ENCODE results near the gene CCDC192. TPM values are rescaled to one million over a fixed set of nuclear protein-coding genes. Genes with fewer than 3 reads are reported as not detected.
A peak's percentile ranks its signal among the peaks of the same experiment; 100 is the strongest.

The CCDC192 gene
- polyA plus RNA-seq, 2 of the 4 experiments (the other 2 are of a cell fraction): not detected

GRCh38 chr5:127933348-127933747, 230.2 kb downstream of the CCDC192 start:
- ChIA-PET POLR2A (no interaction called here), CTCF (interaction anchor here (0.9 kb wide), 1 partner anchor 23 kb away, joined by 3 read pairs; no protein-coding TSS in a partner anchor)
- WGBS (ENCODE audit: missing lambda C conversion rate): 74% methylated on average over 5 of the region's 5 CpGs
- Histone ChIP-seq H3K4me1 (peaks cover 48% of the 10 kb centered on the region), H3K4me3 (no peak overlapping the region), H3K9me3 (no peaks in the 10 kb centered on the region; the same call in 2 of the 3 replicates), H3K27ac (peak overlapping the region; percentile 76 to 87), H3K4me2 (no peak overlapping the region; the same call in 2 of the 3 replicates)
- ATAC-seq: no peak
- TF ChIP-seq RARB (CRISPR knock-in tag; IDR thresholded peaks at IDR 0.05): no peak
- TF ChIP-seq POLR2AphosphoS2 (conservative IDR thresholded peaks at IDR 0.05; ENCODE audit: low read length): no peak
- DNase-seq (ENCODE audit: low read depth in 1 of 2, low spot score in 1 of 2): no peak
- FAIRE-seq: no peak

DNA sequence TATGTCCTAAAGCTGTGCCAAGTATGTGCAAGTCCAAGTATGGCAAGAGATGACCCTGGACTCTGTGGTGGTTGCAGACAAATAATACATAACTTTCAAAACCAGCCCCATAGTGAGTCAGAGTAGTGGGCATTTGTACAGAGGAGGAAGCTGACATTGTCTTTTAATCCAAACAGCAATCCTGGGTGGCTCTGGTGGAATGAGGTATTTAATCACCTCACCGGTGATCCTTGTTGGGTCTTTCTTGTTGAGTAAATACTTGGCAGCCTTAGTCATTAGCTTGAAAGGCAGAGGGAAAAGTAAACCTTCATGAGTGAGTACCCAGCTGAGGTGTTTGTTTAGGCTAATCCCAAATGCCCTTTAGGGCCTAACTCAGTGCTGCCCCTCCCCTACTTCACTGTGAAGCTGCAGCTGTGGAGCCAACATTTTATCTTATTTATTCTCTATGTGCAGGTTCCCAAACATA, 231.6 kb downstream of the CCDC192 start:
- peak; percentile 96 for FAIRE-seq
- ATAC-seq: peak; percentile 96
- peak; percentile 88 to 99 for DNase-seq (ENCODE audit: low read depth in 1 of 2, low spot score in 1 of 2)
- Histone ChIP-seq H3K27ac (peak overlapping the region; percentile 76 to 88), H3K9me3 (no peaks in the 10 kb centered on the region; the same call in 2 of the 3 replicates), H3K4me1 (peaks cover 46% of the 10 kb centered on the region), H3K4me2 (peak overlapping the region; percentile 75), H3K4me3 (no peak overlapping the region)
- TF ChIP-seq, protein P1, sequence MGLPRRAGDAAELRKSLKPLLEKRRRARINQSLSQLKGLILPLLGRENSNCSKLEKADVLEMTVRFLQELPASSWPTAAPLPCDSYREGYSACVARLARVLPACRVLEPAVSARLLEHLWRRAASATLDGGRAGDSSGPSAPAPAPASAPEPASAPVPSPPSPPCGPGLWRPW (IDR thresholded peaks at IDR 0.05): peak; percentile 84
- TF ChIP-seq ZFP36 (IDR thresholded peaks at IDR 0.05; ENCODE audit: borderline replicate concordance, partially characterized antibody) (peak; percentile 69), FOSL2 (IDR thresholded peaks at IDR 0.05) (peak; percentile 98), FOSL2 (CRISPR knock-in tag; IDR thresholded peaks at IDR 0.05) (peak; percentile 98), SMC3 (IDR thresholded peaks at IDR 0.05) (peak; percentile 70), PBX3 (IDR thresholded peaks at IDR 0.05) (peak; percentile 81; the same call in 1 of the 2 replicates), CBX8 (IDR thresholded peaks at IDR 0.05) (no peak), NR3C1 (IDR thresholded peaks at IDR 0.05) (no peak), EP300 (IDR thresholded peaks at IDR 0.05) (peak; percentile 97 to 98), EHMT2 (IDR thresholded peaks at IDR 0.05; ENCODE audit: low read depth) (no peak), RAD21 (conservative IDR thresholded peaks at IDR 0.05 in 1 of 2, IDR thresholded peaks at IDR 0.05 in 1 of 2) (peak; percentile 45 to 82), JUNB (IDR thresholded peaks at IDR 0.05) (peak; percentile 99), BCL3 (IDR thresholded peaks at IDR 0.05) (peak; percentile 99), GATA3 (IDR thresholded peaks at IDR 0.05; ENCODE audit: borderline replicate concordance) (peak; percentile 99), MAFK (IDR thresholded peaks at IDR 0.05; ENCODE audit: partially characterized antibody) (peak; percentile 35), CEBPB (IDR thresholded peaks at IDR 0.05) (peak; percentile 86 to 92), POLR2AphosphoS2 (conservative IDR thresholded peaks at IDR 0.05; ENCODE audit: low read length) (no peak), FOXS1 (CRISPR knock-in tag; IDR thresholded peaks at IDR 0.05) (peak; percentile 27; the same call in 1 of the 2 replicates), JUN (IDR thresholded peaks at IDR 0.05) (peak; percentile 99 to 100), CHD2 (IDR thresholded peaks at IDR 0.05; ENCODE audit: low read length, partially characterized antibody) (no peak), CTCF (IDR thresholded peaks at IDR 0.05) (peak; percentile 39; the same call in 2 of the 3 replicates)
- TF ChIP-seq, protein P2, sequence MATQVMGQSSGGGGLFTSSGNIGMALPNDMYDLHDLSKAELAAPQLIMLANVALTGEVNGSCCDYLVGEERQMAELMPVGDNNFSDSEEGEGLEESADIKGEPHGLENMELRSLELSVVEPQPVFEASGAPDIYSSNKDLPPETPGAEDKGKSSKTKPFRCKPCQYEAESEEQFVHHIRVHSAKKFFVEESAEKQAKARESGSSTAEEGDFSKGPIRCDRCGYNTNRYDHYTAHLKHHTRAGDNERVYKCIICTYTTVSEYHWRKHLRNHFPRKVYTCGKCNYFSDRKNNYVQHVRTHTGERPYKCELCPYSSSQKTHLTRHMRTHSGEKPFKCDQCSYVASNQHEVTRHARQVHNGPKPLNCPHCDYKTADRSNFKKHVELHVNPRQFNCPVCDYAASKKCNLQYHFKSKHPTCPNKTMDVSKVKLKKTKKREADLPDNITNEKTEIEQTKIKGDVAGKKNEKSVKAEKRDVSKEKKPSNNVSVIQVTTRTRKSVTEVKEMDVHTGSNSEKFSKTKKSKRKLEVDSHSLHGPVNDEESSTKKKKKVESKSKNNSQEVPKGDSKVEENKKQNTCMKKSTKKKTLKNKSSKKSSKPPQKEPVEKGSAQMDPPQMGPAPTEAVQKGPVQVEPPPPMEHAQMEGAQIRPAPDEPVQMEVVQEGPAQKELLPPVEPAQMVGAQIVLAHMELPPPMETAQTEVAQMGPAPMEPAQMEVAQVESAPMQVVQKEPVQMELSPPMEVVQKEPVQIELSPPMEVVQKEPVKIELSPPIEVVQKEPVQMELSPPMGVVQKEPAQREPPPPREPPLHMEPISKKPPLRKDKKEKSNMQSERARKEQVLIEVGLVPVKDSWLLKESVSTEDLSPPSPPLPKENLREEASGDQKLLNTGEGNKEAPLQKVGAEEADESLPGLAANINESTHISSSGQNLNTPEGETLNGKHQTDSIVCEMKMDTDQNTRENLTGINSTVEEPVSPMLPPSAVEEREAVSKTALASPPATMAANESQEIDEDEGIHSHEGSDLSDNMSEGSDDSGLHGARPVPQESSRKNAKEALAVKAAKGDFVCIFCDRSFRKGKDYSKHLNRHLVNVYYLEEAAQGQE (IDR thresholded peaks at IDR 0.05): no peak
- TF ChIP-seq, protein P3, sequence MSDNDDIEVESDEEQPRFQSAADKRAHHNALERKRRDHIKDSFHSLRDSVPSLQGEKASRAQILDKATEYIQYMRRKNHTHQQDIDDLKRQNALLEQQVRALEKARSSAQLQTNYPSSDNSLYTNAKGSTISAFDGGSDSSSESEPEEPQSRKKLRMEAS (IDR thresholded peaks at IDR 0.05): peak; percentile 86
- CTCF ChIA-PET: interaction anchor here (1.0 to 3.1 kb wide), 8 partner anchors 9 to 177 kb away, joined by 3 to 12 read pairs (median 4); no protein-coding TSS in a partner anchor
- 5% methylated on average over 1 of the region's 1 CpG for WGBS (ENCODE audit: missing lambda C conversion rate)
- POLR2A ChIA-PET: interaction anchor here (0.7 to 1.3 kb wide), 5 partner anchors 9 to 149 kb away, joined by 3 to 10 read pairs (median 4); no protein-coding TSS in a partner anchor
